Measurements from ENCODE around the gene MARVELD1.

Gene MARVELD1

GRCh38 chr10:97759946-97760345 is 46.4 kb downstream of the MARVELD1 start:
- no peak for DNase-seq

- DNase-seq: no peak
Observed at GRCh38 chr10:97760461-97761257, 47.1 kb downstream of the MARVELD1 start.

DNA sequence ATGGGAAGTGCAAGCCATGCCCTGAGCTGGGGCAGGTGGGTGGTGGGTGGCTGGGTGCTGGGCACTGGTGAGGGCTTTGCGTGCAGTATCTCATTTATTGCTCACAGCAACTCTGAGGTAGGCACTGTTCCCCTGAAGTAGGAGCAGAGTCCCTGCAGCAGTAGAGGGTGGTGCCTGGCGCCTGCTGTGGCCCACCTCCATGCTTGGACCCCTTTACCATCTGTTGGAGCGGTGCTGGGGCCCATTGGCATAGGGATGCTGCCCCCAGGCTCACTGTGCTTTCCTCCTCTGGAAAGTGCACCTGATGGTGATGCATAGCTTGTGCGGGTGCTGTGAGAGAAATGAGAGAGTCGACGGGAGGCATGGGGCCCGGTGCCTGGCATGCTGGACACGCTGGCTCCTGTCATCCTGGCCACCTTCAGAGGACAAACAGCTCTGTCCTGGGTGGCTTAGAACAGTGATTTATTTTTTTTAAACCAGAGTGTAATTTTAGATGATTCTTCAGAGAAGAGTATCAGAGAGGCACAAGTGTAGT is 47.9 kb downstream of the MARVELD1 start:
- DNase-seq: no peak

DNA sequence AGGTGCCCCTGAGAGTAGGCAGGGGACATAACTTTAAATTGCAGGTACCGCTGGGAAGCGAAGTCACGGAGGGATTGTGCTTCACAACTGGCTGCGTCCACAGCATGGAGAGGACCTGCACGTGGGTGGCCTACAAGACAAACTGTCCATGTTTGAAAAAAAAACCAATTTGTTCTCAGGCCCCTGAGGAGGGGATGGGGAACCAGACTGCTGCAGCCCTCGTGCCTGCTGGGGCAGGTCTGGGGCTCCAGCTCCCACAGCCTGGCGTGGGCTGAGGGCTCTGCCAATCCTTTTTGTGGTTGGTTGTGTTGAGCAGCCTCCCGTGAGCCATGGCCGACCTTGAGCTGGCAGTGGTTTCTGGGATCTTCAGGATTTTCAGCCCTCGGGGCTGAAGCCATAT is 48.5 kb downstream of the MARVELD1 start:
- DNase-seq: no peak

GRCh38 chr10:97762816-97763215 is 49.3 kb downstream of the MARVELD1 start:
- DNase-seq: no peak

GRCh38 chr10:97763411-97763810 is 49.9 kb downstream of the MARVELD1 start:
- no peak for DNase-seq

DNA sequence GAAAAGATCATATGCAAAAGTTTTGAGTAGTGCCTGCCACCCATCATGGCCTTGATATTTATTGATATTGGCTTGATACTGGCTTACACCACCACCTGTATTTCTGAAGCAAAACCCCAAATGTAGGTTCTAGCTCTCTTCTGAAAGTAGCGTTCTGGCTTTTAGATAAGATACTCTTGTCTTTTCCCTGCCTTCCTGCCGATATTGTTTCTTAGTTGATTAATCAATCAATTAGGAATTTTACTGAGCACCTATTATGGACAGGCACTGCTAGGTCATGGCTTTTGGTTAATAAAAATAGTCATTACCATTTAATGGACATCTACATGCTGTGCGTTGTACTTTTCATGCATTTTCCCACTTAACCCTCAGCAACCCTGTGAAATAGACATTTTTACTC is 50.4 kb downstream of the MARVELD1 start:
- DNase-seq: no peak

- DNase-seq: no peak
Observed at GRCh38 chr10:97764519-97764931, 51.0 kb downstream of the MARVELD1 start.

DNA sequence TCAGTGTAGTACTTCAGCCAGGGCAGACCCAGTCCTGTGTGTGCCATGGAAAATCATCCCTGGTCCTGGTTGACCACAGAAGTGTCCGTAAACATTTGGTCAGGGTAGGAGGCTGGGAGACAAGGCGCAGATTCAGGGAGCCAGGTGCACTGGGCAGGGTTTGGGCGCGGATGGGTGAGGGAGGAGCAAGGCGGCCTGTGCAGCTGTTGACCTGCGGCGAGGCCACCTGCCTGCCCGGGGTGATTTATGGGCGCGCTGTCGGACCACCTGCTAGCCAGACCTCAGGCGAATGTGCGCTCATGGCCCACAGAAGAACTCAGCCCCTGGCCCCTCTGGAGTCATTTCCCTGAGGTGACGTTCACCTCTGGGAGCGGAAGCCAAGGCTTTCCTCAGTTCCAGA is 51.7 kb downstream of the MARVELD1 start:
- no peak for DNase-seq

DNA sequence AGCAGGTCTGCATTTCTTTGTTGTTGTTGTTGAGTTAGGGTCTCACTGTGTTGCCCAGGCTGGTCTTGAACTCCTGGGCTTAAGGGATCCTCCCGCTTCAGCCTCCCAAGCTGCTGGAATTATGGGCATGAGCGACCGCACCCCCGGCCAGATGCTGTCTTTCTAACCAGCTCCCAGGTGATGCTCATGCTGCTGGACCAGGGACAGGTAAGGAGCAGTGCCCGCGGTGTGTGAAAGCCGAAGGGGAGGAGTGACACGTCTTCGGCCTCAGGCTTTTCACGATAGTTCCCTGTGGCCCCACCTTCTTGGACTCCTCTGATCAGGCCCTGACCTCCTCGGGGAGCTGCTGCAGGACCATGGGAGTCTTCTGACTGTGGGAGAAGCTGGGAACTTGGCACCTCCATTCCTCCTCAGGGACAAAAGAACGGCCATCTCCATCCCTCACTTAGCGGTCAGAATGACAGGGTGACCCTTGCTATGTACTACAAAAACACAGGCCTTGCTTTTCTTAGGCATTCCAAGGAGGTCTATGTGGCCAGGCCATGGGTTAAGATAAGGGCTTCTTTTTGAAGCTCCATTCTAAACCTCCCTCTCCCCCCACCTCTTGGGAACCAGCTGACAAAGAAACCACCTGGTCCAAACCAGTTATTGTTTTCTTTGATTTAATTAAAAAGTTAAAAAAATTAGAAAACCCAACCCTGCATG is 52.7 kb downstream of the MARVELD1 start:
- no peak for DNase-seq

GRCh38 chr10:97766996-97767924 is 53.7 kb downstream of the MARVELD1 start:
- no peak for DNase-seq

Measured in CD4-positive, alpha-beta T cell treated with Interleukin-17A for 4 hours (primary cell).